ENCODE results near the gene FBXW7.
A peak's percentile ranks its signal among the peaks of the same experiment; 100 is the strongest.

DNA sequence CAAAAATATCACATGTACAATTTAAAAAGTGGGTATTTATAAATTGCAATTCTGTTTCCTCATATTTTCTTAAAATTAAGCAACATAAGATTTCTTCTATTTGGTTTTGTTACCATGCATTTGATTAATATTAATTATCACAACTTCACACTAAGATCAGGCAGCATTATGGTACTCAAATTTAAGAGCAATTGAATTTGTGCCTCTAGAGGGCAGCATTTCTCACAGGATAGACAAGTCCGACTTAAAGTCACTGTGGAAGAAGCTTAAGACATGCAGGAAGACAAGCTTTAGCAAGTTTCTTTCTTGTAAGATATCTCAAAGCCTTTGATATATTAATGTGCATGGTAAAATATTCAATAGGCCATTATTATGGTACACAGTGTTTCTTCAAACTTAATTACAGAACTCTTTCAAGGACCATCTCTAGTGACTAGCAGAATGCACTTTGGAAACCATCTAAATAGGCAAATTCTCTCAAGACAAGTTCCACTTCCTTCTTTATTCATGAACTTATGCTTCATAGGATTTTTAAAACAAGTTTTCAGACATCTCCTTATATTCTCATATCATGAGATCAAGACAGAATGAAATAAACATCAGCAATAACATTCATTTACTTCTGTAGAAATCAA is 35.0 kb downstream of the FBXW7 start:
- peak; percentile 65 to 71 (median 67) for TF ChIP-seq CTCF (IDR thresholded peaks at IDR 0.05)
- TF ChIP-seq POLR2A (IDR thresholded peaks at IDR 0.05), result no peak
- no peak for TF ChIP-seq POLR2AphosphoS5 (IDR thresholded peaks at IDR 0.05)

All from breast epithelium (tissue), 3 donors.